GM23338 (cell line): ENCODE results near the gene COL21A1. TPM values are rescaled to one million over a fixed set of nuclear protein-coding genes. Genes with fewer than 3 reads are reported as not detected.

ENCODE experiments used
- ATAC-seq: fragments of 200-7000 bp; cut with Tn5 transposase; 3 replicates; pipeline ENCODE4 v1.9.1; 2020
- DNase-seq: peaks from one replicate; pipeline ENCODE4 v3.0.0-alpha.2; 2015; ENCODE audit warnings: low spot score
- H2AFZ ChIP-seq: fragments of 200-600 bp; sonication (generic); 2 replicates; pipeline ENCODE4 v1.8.0; 2016; ENCODE audit warnings: antibody characterized with exemption, mild to moderate bottlenecking, moderate library complexity
- H3F3A ChIP-seq: fragments of 200-600 bp; sonication (generic); replicated peaks from 2 replicates; pipeline ENCODE4 v1.8.0; 2017; ENCODE audit warnings: antibody characterized with exemption, mixed run types, low read depth
- H3K27ac ChIP-seq: fragments of 200-600 bp; sonication (generic); 2 replicates; pipeline ENCODE4 v1.6.1; 2016; ENCODE audit warnings: low read depth
- H3K27me3 ChIP-seq: fragments of 200-600 bp; sonication (generic); 2 replicates; pipeline ENCODE4 v1.8.0; 2016; ENCODE audit warnings: mild to moderate bottlenecking, mixed run types, moderate library complexity; ENCODE audit not compliant: insufficient read depth
- H3K36me3 ChIP-seq: fragments of 200-600 bp; sonication (generic); 2 replicates; pipeline ENCODE4 v1.8.0; 2016; ENCODE audit warnings: mild to moderate bottlenecking; ENCODE audit not compliant: insufficient read depth
- H3K4me1 ChIP-seq: fragments of 200-600 bp; sonication (generic); 2 replicates; pipeline ENCODE4 v1.8.0; 2016; ENCODE audit warnings: mild to moderate bottlenecking, moderate library complexity; ENCODE audit not compliant: insufficient read depth
- H3K4me2 ChIP-seq: fragments of 200-600 bp; sonication (generic); 2 replicates; pipeline ENCODE4 v1.7.1; 2017; ENCODE audit warnings: mixed run types
- H3K4me3 ChIP-seq: fragments of 200-600 bp; sonication (generic); 2 replicates; pipeline ENCODE4 v1.6.1; 2016; ENCODE audit warnings: mixed run types
- H3K79me2 ChIP-seq: fragments of 200-600 bp; sonication (generic); replicated peaks from 2 replicates; pipeline ENCODE4 v1.8.0; 2017; ENCODE audit warnings: mild to moderate bottlenecking; ENCODE audit not compliant: insufficient read depth
- H3K9me2 ChIP-seq: fragments of 200-600 bp; sonication (generic); 2 replicates; pipeline ENCODE4 v1.8.0; 2017; ENCODE audit not compliant: insufficient read depth
- H4K20me1 ChIP-seq: fragments of 200-600 bp; sonication (generic); replicated peaks from 2 replicates; pipeline ENCODE4 v1.8.0; 2017; ENCODE audit warnings: mild to moderate bottlenecking; ENCODE audit not compliant: insufficient read depth
- H3K27ac Mint-ChIP-seq: 2 replicates; pipeline ENCODE4 v1.8.0; 2020; ENCODE audit warnings: inconsistent platforms, mild to moderate bottlenecking, moderate library complexity, mixed read lengths
- H3K27me3 Mint-ChIP-seq: 3 replicates; pipeline ENCODE4 v1.8.0; 2022; ENCODE audit warnings: low read depth, mild to moderate bottlenecking, moderate library complexity, mixed read lengths, inconsistent platforms; ENCODE audit not compliant: insufficient read depth, poor library complexity
- H3K36me3 Mint-ChIP-seq: 3 replicates; pipeline ENCODE4 v1.8.0; 2021; ENCODE audit warnings: low read depth, mild to moderate bottlenecking, inconsistent platforms, moderate library complexity, mixed read lengths
- H3K4me1 Mint-ChIP-seq: 3 replicates; pipeline ENCODE4 v1.8.0; 2020; ENCODE audit warnings: mild to moderate bottlenecking, inconsistent platforms, mixed read lengths
- H3K4me3 Mint-ChIP-seq: 3 replicates; pipeline ENCODE4 v1.8.0; 2021; ENCODE audit warnings: moderate library complexity, mild to moderate bottlenecking, inconsistent platforms, mixed read lengths
- H3K9me3 Mint-ChIP-seq: 3 replicates; pipeline ENCODE4 v1.8.0; 2020; ENCODE audit warnings: moderate library complexity, mild to moderate bottlenecking, inconsistent platforms, mixed read lengths
- CREB1 ChIP-seq: fragments of 250-450 bp; sonication (Bioruptor Pico); IDR thresholded peaks from 2 replicates; pipeline ENCODE4 v1.5.0; 2020; ENCODE audit warnings: low read depth, mild to moderate bottlenecking, moderate library complexity
- CTCF ChIP-seq, 2 experiments: fragments of 200-600 bp in 1 of 2; sonication (generic) in 1 of 2; conservative IDR thresholded peaks; 2 replicates each; pipeline versions ENCODE4 v1.5.1 to v1.6.1; 2016 to 2017; ENCODE audit warnings: antibody characterized with exemption in 2 of 2, low read depth in 2 of 2, mild to moderate bottlenecking in 2 of 2, moderate library complexity in 1 of 2
- ETS1 ChIP-seq: IDR thresholded peaks from 2 replicates; pipeline ENCODE4 v1.6.1; 2016; ENCODE audit warnings: antibody characterized with exemption
- EZH2 ChIP-seq: fragments of 200-600 bp; sonication (generic); IDR thresholded peaks from one replicate; pipeline ENCODE4 v1.8.0; 2017; ENCODE audit warnings: antibody characterized with exemption, mild to moderate bottlenecking, low read depth; ENCODE audit not compliant: unreplicated experiment
- EZH2phosphoT487 ChIP-seq: fragments of 200-600 bp; sonication (generic); IDR thresholded peaks from one replicate; pipeline ENCODE4 v1.8.1; 2018; ENCODE audit warnings: antibody characterized with exemption; ENCODE audit not compliant: unreplicated experiment
- JUNB ChIP-seq: IDR thresholded peaks from one replicate; pipeline ENCODE4 v1.6.1; 2016; ENCODE audit warnings: antibody characterized with exemption; ENCODE audit not compliant: unreplicated experiment
- POLR2AphosphoS5 ChIP-seq: IDR thresholded peaks from 2 replicates; pipeline ENCODE4 v1.6.1; 2016; ENCODE audit warnings: antibody characterized with exemption, low read depth
- REST ChIP-seq: IDR thresholded peaks from one replicate; pipeline ENCODE4 v1.6.1; 2018; ENCODE audit warnings: antibody characterized with exemption; ENCODE audit not compliant: unreplicated experiment
- ZNF114 ChIP-seq: fragments of 250-450 bp; sonication (Bioruptor Pico); IDR thresholded peaks from 2 replicates; pipeline ENCODE4 v1.5.0; 2020; ENCODE audit warnings: mild to moderate bottlenecking, moderate library complexity
- ZNF331 ChIP-seq: fragments of 250-450 bp; sonication (Bioruptor Pico); IDR thresholded peaks from 2 replicates; pipeline ENCODE4 v1.5.0; 2020; ENCODE audit warnings: low read depth, mild to moderate bottlenecking, moderate library complexity
- ZNF462 ChIP-seq: fragments of 250-450 bp; sonication (Bioruptor Pico); IDR thresholded peaks from 2 replicates; pipeline ENCODE4 v1.5.0; 2020; ENCODE audit warnings: mild to moderate bottlenecking, moderate library complexity
- polyA plus RNA-seq: library from polyadenylated mRNA; unstranded; fragments of >200 nt; fragmentation: Nextera tagmentation; extraction: Ambion mirVana; gene quantifications from 2 replicates; pipeline ENCODE4 v1.2.1, GENCODE V29; 2016
- total RNA-seq: library from RNA; depleted of rRNA; stranded (reverse); fragments of >200 nt; shearing (Covaris generic); gene quantifications from 2 replicates; pipeline ENCODE4 v1.2.3, GENCODE V29; 2014

COL21A1 gene
- total and polyA plus RNA-seq, 2 experiments from 2014 or later = 5.0 to 6.2 TPM

GRCh38 chr6:56255349-56255748 is 8.0 kb upstream of the COL21A1 start:
- H3K9me2 ChIP-seq = no peaks in the 10 kb centered on the region
- no peak overlapping the region for H3K27ac ChIP-seq
- Mint-ChIP-seq H3K4me1 (peaks cover 19% of the 10 kb centered on the region), H3K4me3 (no peak overlapping the region), H3K27me3 (peaks cover 1% of the 10 kb centered on the region), H3K9me3 (no peaks in the 10 kb centered on the region; the same call in 2 of the 3 replicates), H3K27ac (no peak overlapping the region), H3K36me3 (no peaks in the 10 kb centered on the region)
- H3F3A ChIP-seq = no peaks in the 10 kb centered on the region
- ATAC-seq (no peak), DNase-seq (no peak)
- H3K4me1 ChIP-seq = peaks cover 11% of the 10 kb centered on the region; the same call in 1 of the 2 replicates
- no peaks in the 10 kb centered on the region for H3K27me3 ChIP-seq
- H2AFZ ChIP-seq = no peak overlapping the region
- H3K4me2 ChIP-seq = no peak overlapping the region
- H3K79me2 ChIP-seq = no peaks in the 10 kb centered on the region
- no peak overlapping the region for H3K4me3 ChIP-seq
- H4K20me1 ChIP-seq = no peaks in the 10 kb centered on the region
- TF ChIP-seq POLR2AphosphoS5 = no peak
- no peak for TF ChIP-seq CREB1 (CRISPR knock-in tag)
- TF ChIP-seq EZH2 = no peak
- no peak for TF ChIP-seq CTCF (conservative IDR thresholded peaks at IDR 0.05; ENCODE audit: low read depth in 2 of 2)
- no peak for TF ChIP-seq REST
- TF ChIP-seq ZNF462 (CRISPR knock-in tag) = no peak
- no peak for TF ChIP-seq ETS1
- no peak for TF ChIP-seq ZNF331 (CRISPR knock-in tag)
- TF ChIP-seq EZH2phosphoT487 = no peak
- TF ChIP-seq JUNB = no peak
- TF ChIP-seq ZNF114 (CRISPR knock-in tag) = no peak
- no peaks in the 10 kb centered on the region for H3K36me3 ChIP-seq
